ENCODE measurements around the gene RPL37A.

DNA sequence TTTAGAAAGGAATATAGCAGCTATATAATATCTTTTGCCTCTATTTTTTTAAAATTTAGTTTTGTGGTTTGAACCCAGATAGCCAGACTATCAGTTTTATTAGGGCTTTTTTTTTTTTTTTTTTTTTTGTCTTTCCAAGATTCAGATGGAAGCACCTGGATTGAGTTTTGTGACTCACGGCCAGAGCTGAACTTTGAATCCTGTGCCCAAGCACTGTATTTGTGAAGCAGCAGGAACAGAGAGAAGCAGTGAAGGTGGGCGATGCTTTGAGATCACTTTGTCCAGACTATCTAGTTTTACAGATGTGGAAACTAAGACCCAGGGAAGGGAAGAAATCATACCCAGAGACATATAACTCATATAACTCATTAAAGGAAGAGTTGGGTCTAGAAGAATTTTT is 33.9 kb downstream of the RPL37A start:
- TF ChIP-seq POLR2A (IDR thresholded peaks at IDR 0.05), result no peak
- TF ChIP-seq, protein P1, sequence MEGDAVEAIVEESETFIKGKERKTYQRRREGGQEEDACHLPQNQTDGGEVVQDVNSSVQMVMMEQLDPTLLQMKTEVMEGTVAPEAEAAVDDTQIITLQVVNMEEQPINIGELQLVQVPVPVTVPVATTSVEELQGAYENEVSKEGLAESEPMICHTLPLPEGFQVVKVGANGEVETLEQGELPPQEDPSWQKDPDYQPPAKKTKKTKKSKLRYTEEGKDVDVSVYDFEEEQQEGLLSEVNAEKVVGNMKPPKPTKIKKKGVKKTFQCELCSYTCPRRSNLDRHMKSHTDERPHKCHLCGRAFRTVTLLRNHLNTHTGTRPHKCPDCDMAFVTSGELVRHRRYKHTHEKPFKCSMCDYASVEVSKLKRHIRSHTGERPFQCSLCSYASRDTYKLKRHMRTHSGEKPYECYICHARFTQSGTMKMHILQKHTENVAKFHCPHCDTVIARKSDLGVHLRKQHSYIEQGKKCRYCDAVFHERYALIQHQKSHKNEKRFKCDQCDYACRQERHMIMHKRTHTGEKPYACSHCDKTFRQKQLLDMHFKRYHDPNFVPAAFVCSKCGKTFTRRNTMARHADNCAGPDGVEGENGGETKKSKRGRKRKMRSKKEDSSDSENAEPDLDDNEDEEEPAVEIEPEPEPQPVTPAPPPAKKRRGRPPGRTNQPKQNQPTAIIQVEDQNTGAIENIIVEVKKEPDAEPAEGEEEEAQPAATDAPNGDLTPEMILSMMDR (IDR thresholded peaks at IDR 0.05), result no peak

Data from thyroid gland (tissue), 4 donors.